Body of pancreas (tissue), 4 donors: ENCODE results near the gene DCLK2. TPM values are rescaled to one million over a fixed set of nuclear protein-coding genes. Genes with fewer than 3 reads are reported as not detected.

Experiments
- ATAC-seq: fragments of 150-250 bp; one replicate; pipeline ENCODE4 v1.9.1; 2016
- DNase-seq, 4 donors: peaks; one replicate each; pipeline ENCODE4 v3.0.0-alpha.2; 2019
- H3K27ac ChIP-seq, 4 donors: fragments of 200-600 bp; sonication (generic); 1 replicate in 3 of 4; 2 replicates in 1 of 4; pipeline versions ENCODE4 v1.5.1 to v1.6.1; 2016 to 2019; ENCODE audit warnings: mild to moderate bottlenecking in 1 of 4, mixed read lengths in 1 of 4, moderate library complexity in 1 of 4
- H3K27me3 ChIP-seq, 2 donors: fragments of 200-600 bp; sonication (generic); one replicate each; pipeline ENCODE4 v1.6.0; 2016; ENCODE audit warnings: mild to moderate bottlenecking in 1 of 2
- H3K36me3 ChIP-seq, 2 donors: fragments of 200-600 bp; sonication (generic); replicated peaks in 1 of 2; 2 replicates each; pipeline ENCODE4 v1.5.1; 2016; ENCODE audit warnings: low read depth in 2 of 2; ENCODE audit not compliant: insufficient read depth in 1 of 2
- H3K4me1 ChIP-seq: fragments of 200-600 bp; sonication (generic); one replicate; pipeline ENCODE4 v1.6.0; 2016
- H3K4me3 ChIP-seq, 2 donors: fragments of 200-600 bp; sonication (generic); 1 replicate in 1 of 2; 2 replicates in 1 of 2; pipeline ENCODE4 v1.5.1; 2016 to 2019
- H3K9me3 ChIP-seq, 3 donors: fragments of 200-600 bp; sonication (generic); 1 replicate in 2 of 3; 2 replicates in 1 of 3; pipeline ENCODE4 v1.5.1; 2016
- POLR2A ChIP-seq, 3 donors: fragments of 450-650 bp; IDR thresholded peaks; one replicate each; pipeline ENCODE4 v1.6.1; 2016; ENCODE audit warnings: antibody characterized with exemption in 3 of 3, mild to moderate bottlenecking in 2 of 3
- WGBS, 2 donors: methylation state at CpG; one replicate each; pipeline ENCODE4 v1.1.5; 2017; 5-methylcytosine and 5-hydroxymethylcytosine counted together
- intact Hi-C: fragments of 100-400 bp; cut with DNase I; formaldehyde crosslinking; loops from one replicate; pipeline ENCODE4 v1.15.1; 2023
- total RNA-seq, 2 donors: library from RNA; depleted of rRNA; stranded (reverse); fragments of >200 nt; gene quantifications; one replicate each; pipeline ENCODE4 v1.1.0, GENCODE V29; 2016
- TF ChIP-seq, protein P1 (sequence below), 7 experiments: fragments of 450-650 bp in 4 of 7; fragments of 200-600 bp in 3 of 7; sonication (generic) in 3 of 7; IDR thresholded peaks; one replicate each; pipeline ENCODE4 v1.5.1; 2016 to 2019; ENCODE audit warnings: antibody characterized with exemption in 7 of 7

Gene DCLK2
- total RNA-seq, 2 donors from 2014 or later, result 3.6 to 4.6 TPM

DNA sequence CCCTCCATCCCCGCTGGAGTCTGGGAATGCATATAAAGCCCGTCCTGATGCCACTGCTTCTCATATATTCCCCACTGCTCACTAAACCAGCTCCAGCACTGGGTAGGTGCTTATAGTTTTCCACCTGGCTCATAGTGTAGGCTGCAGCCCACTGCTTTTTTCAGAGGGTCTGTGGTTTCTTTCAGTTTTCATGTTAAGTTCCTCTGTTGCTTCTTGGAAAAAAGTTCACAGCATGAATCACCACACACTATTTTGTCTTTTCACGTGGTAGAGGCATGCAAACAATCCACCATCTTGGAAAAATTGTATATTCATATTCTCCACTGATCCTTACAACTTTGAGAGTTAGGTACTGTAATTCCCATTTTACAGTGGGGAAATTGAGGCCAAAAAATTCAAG is 39.4 kb downstream of the DCLK2 start:
- Histone ChIP-seq H3K4me1 (peaks cover 8% of the 10 kb centered on the region), H3K27me3 (no peaks in the 10 kb centered on the region), H3K36me3 (no peaks in the 10 kb centered on the region), H3K4me3 (no peak overlapping the region), H3K9me3 (no peaks in the 10 kb centered on the region), H3K27ac (no peak overlapping the region)
- DNase-seq (no peak), ATAC-seq (no peak)
- intact Hi-C loops, result no loop called here
- WGBS, 2 donors, result 88% methylated on average over 3 of the region's 3 CpGs
- TF ChIP-seq, protein P1, sequence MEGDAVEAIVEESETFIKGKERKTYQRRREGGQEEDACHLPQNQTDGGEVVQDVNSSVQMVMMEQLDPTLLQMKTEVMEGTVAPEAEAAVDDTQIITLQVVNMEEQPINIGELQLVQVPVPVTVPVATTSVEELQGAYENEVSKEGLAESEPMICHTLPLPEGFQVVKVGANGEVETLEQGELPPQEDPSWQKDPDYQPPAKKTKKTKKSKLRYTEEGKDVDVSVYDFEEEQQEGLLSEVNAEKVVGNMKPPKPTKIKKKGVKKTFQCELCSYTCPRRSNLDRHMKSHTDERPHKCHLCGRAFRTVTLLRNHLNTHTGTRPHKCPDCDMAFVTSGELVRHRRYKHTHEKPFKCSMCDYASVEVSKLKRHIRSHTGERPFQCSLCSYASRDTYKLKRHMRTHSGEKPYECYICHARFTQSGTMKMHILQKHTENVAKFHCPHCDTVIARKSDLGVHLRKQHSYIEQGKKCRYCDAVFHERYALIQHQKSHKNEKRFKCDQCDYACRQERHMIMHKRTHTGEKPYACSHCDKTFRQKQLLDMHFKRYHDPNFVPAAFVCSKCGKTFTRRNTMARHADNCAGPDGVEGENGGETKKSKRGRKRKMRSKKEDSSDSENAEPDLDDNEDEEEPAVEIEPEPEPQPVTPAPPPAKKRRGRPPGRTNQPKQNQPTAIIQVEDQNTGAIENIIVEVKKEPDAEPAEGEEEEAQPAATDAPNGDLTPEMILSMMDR (IDR thresholded peaks at IDR 0.05), result no peak

DNA sequence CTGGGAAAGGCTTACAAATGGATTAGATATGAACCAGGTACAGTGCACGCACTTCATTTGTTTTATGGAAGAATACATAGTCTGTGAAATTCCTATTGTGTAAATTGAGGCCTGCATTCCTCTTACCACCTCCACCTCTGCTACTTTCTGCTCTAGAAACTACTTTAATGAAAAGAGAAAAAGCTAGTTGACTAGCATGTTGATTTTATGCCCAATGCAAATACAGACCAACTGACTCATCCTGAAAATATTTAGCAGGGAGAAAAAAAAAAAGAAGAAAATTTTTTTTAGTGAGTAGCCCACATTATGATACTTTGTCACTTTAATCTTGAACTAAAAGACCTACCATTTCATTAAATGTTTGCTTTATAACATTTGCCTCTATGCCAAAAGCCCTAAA is 41.2 kb downstream of the DCLK2 start:
- Histone ChIP-seq H3K4me1 (peaks cover 8% of the 10 kb centered on the region), H3K27ac (peak overlapping the region in 3 of 4 donors; percentile 24 to 48 (median 45)), H3K27me3 (no peaks in the 10 kb centered on the region), H3K36me3 (no peaks in the 10 kb centered on the region), H3K9me3 (no peaks in the 10 kb centered on the region), H3K4me3 (no peak overlapping the region)
- WGBS, 2 donors, result 42 to 75% methylated on average over 1 of the region's 1 CpG
- DNase-seq (no peak), ATAC-seq (peak; percentile 78)
- TF ChIP-seq POLR2A (IDR thresholded peaks at IDR 0.05), result no peak
- TF ChIP-seq, protein P1 (IDR thresholded peaks at IDR 0.05), result no peak
- intact Hi-C loops, result no loop called here

- DNase-seq (no peak), ATAC-seq (no peak)
- TF ChIP-seq, protein P1 (IDR thresholded peaks at IDR 0.05), result no peak
- TF ChIP-seq POLR2A (IDR thresholded peaks at IDR 0.05), result no peak
- Histone ChIP-seq H3K36me3 (no peaks in the 10 kb centered on the region), H3K9me3 (no peaks in the 10 kb centered on the region), H3K4me3 (no peak overlapping the region), H3K4me1 (peaks cover 16% of the 10 kb centered on the region), H3K27ac (no peak overlapping the region), H3K27me3 (no peaks in the 10 kb centered on the region)
- WGBS, 2 donors, result 73 to 96% methylated on average over 2 of the region's 2 CpGs
- intact Hi-C loops, result no loop called here
These were observed 44.8 kb downstream of the DCLK2 start for GRCh38 chr4:150123087-150123486.

GRCh38 chr4:150123796-150124677 is 45.8 kb downstream of the DCLK2 start:
- TF ChIP-seq, protein P1 (IDR thresholded peaks at IDR 0.05), result no peak
- TF ChIP-seq POLR2A (IDR thresholded peaks at IDR 0.05), result no peak
- Histone ChIP-seq H3K4me3 (no peak overlapping the region), H3K27me3 (no peaks in the 10 kb centered on the region), H3K9me3 (no peaks in the 10 kb centered on the region), H3K4me1 (peaks cover 16% of the 10 kb centered on the region), H3K36me3 (no peaks in the 10 kb centered on the region), H3K27ac (no peak overlapping the region)
- 80 to 93% methylated on average over 10 of the region's 10 CpGs for WGBS, 2 donors
- intact Hi-C loops, result no loop called here
- ATAC-seq, result no peak
- DNase-seq, result no peak
